ENCODE data around the gene MSRB2. TPM values are rescaled to one million over a fixed set of nuclear protein-coding genes. Genes with fewer than 3 reads are reported as not detected.
A peak's percentile ranks its signal among the peaks of the same experiment; 100 is the strongest.

Gene MSRB2
- total and polyA plus RNA-seq, 2 of the 8 experiments (the other 6 are each of a cell fraction or from before 2014, with no cell fraction given) = 11.0 to 13.9 TPM

GRCh38 chr10:23073527-23073926 is 21.9 kb upstream of the MSRB2 start:
- H3K9ac ChIP-seq (replicated peaks in 1 of 4; ENCODE audit: extremely low read depth in 1 of 4, low read depth in 3 of 4, low read length in 3 of 4) = no peak overlapping the region
- H3K27me3 ChIP-seq (replicated peaks in 1 of 4; ENCODE audit: control insufficient read depth in 3 of 4, extremely low read depth in 1 of 4, insufficient read depth in 3 of 4, low read length in 3 of 4) = no peaks in the 10 kb centered on the region
- H3K18ac ChIP-seq (ENCODE audit: extremely low read depth, low read length) = no peak overlapping the region
- WGBS, 2 experiments (ENCODE audit: extremely low coverage in 1 of 2, insufficient coverage in 1 of 2, insufficient read length in 1 of 2, insufficient replicate concordance in 2 of 2, low coverage in 1 of 2, low lambda C conversion rate in 2 of 2, missing lambda C conversion rate in 1 of 2) = 91% methylated on average over 3 of the region's 3 CpGs; no CpG with 5 or more reads in 1 of the 2 experiments
- no peak overlapping the region for H3K4ac ChIP-seq (replicated peaks; ENCODE audit: insufficient read length, low read depth, low read length)
- CTCF ChIA-PET (ENCODE audit: partially characterized antibody) = interaction anchor here (0.8 to 1.0 kb wide), 3 partner anchors 10 to 85 kb away, joined by 3 to 5 read pairs (median 4); no protein-coding TSS in a partner anchor
- H4K91ac ChIP-seq (replicated peaks; ENCODE audit: insufficient read length, low read length) = no peak overlapping the region
- H3K23me2 ChIP-seq (ENCODE audit: low read depth, low read length) = no peaks in the 10 kb centered on the region
- no peak for FAIRE-seq
- no peaks in the 10 kb centered on the region for H3K79me1 ChIP-seq (ENCODE audit: low read depth, low read length)
- H3K36me3 ChIP-seq (ENCODE audit: control insufficient read depth in 2 of 4, insufficient read depth in 4 of 4, low read length in 3 of 4) = no peaks in the 10 kb centered on the region
- no peaks in the 10 kb centered on the region for H3K79me2 ChIP-seq (ENCODE audit: control insufficient read depth in 1 of 2, insufficient read depth in 2 of 2, low read length in 2 of 2)
- no peaks in the 10 kb centered on the region for H3K9me3 ChIP-seq (ENCODE audit: insufficient read depth in 2 of 2, low read depth in 1 of 2, low read length in 1 of 2)
- no peak overlapping the region for H3K4me3 ChIP-seq (ENCODE audit: extremely low read depth in 1 of 4, insufficient read depth in 2 of 4, low read depth in 3 of 4, low read length in 4 of 4)
- H3K14ac ChIP-seq (ENCODE audit: insufficient read length) = no peak overlapping the region
- no peak overlapping the region for H2BK5ac ChIP-seq (ENCODE audit: low read depth, low read length)
- no peaks in the 10 kb centered on the region for H4K20me1 ChIP-seq (replicated peaks in 1 of 2; ENCODE audit: control insufficient read depth in 1 of 2, insufficient read depth in 2 of 2, low read length in 2 of 2)
- H3K4me2 ChIP-seq (ENCODE audit: insufficient read depth in 1 of 2, low read depth in 2 of 2, low read length in 2 of 2) = no peak overlapping the region
- peak overlapping the region; percentile 63; the same call in 1 of the 2 replicates for H2AFZ ChIP-seq (ENCODE audit: low read length)
- DNase-seq (ENCODE audit: low read depth in 1 of 2, low spot score in 2 of 2) = no peak
- no peak overlapping the region for H2BK12ac ChIP-seq (ENCODE audit: low read depth, low read length)
- no peak overlapping the region for H2BK20ac ChIP-seq (ENCODE audit: low read length)
- TF ChIP-seq CTBP2 (IDR thresholded peaks at IDR 0.05; ENCODE audit: borderline replicate concordance, insufficient read depth, insufficient read length, low read length) = no peak
- no peak for TF ChIP-seq KDM5A (IDR thresholded peaks at IDR 0.05; ENCODE audit: low read length)
- no peak for TF ChIP-seq SIX5 (IDR thresholded peaks at IDR 0.05; ENCODE audit: low read depth, low read length)
- TF ChIP-seq HDAC2 (IDR thresholded peaks at IDR 0.05; ENCODE audit: borderline replicate concordance in 1 of 2, low read depth in 2 of 2, low read length in 2 of 2) = no peak
- no peak for TF ChIP-seq POLR2AphosphoS5 (IDR thresholded peaks at IDR 0.05; ENCODE audit: low read depth, low read length)
- no peak for TF ChIP-seq GTF2F1 (IDR thresholded peaks at IDR 0.05; ENCODE audit: borderline replicate concordance, low read depth, low read length)
- TF ChIP-seq RBBP5 (IDR thresholded peaks at IDR 0.05; ENCODE audit: borderline replicate concordance, low read depth, low read length) = no peak
- TF ChIP-seq TAF1 (IDR thresholded peaks at IDR 0.05; ENCODE audit: low read depth, low read length) = no peak
- no peak for TF ChIP-seq ASH2L (IDR thresholded peaks at IDR 0.05; ENCODE audit: low read length)
- no peak overlapping the region for H2AK5ac ChIP-seq (ENCODE audit: low read depth, low read length)
- no peak overlapping the region for H2BK15ac ChIP-seq (ENCODE audit: low read length)
- H3K4me1 ChIP-seq (replicated peaks in 1 of 4; ENCODE audit: control insufficient read depth in 3 of 4, insufficient read depth in 4 of 4, low read length in 3 of 4) = no peaks in the 10 kb centered on the region
- H3K23ac ChIP-seq (ENCODE audit: insufficient read length) = no peak overlapping the region
- H2BK120ac ChIP-seq (replicated peaks; ENCODE audit: low read depth, low read length) = no peak overlapping the region
- H3K27ac ChIP-seq (ENCODE audit: low read depth, low read length) = no peak overlapping the region
- POLR2A ChIA-PET (ENCODE audit: partially characterized antibody) = no interaction called here
- H4K8ac ChIP-seq (ENCODE audit: extremely low read depth, insufficient read depth, low read length) = no peak overlapping the region
- H4K5ac ChIP-seq (ENCODE audit: insufficient read length, low read depth, low read length) = no peak overlapping the region
- H3K56ac ChIP-seq (replicated peaks; ENCODE audit: insufficient read length, low read depth, low read length) = no peak overlapping the region
